NCI-H2196 (cell line): ENCODE results near the gene WDR18.

Source experiments
- DNase-seq: peaks from one replicate; lab custom pipeline; 2025; ENCODE audit not compliant: unreplicated experiment; lab: John Stamatoyannopoulos, UW

Gene WDR18

GRCh38 chr19:964116-964520, 20.0 kb upstream of the WDR18 start:
- DNase-seq, result no peak

GRCh38 chr19:964761-965694, 19.1 kb upstream of the WDR18 start:
- DNase-seq, result no peak

- DNase-seq, result no peak
Observed at GRCh38 chr19:966485-967088, 17.6 kb upstream of the WDR18 start.

- no peak for DNase-seq
Observed at GRCh38 chr19:970695-971094, 13.4 kb upstream of the WDR18 start.

GRCh38 chr19:971795-972194, 12.3 kb upstream of the WDR18 start:
- DNase-seq, result no peak

- DNase-seq, result no peak
Observed at GRCh38 chr19:972281-972680, 11.9 kb upstream of the WDR18 start.

GRCh38 chr19:973726-974563, 10.2 kb upstream of the WDR18 start:
- no peak for DNase-seq

GRCh38 chr19:974564-975257, 9.4 kb upstream of the WDR18 start:
- DNase-seq, result no peak

GRCh38 chr19:976476-976875, 7.7 kb upstream of the WDR18 start:
- DNase-seq, result no peak

- DNase-seq, result no peak
Observed at GRCh38 chr19:977058-977464, 7.1 kb upstream of the WDR18 start.

- no peak for DNase-seq
Observed at GRCh38 chr19:979318-979741, 4.8 kb upstream of the WDR18 start.

GRCh38 chr19:980133-980998, 3.8 kb upstream of the WDR18 start:
- no peak for DNase-seq

GRCh38 chr19:982567-983170, 1.5 kb upstream of the WDR18 start:
- DNase-seq, result peak; percentile 71

- no peak for DNase-seq
Observed at GRCh38 chr19:986083-986482, 1.9 kb downstream of the WDR18 start.

GRCh38 chr19:988081-988480, 3.9 kb downstream of the WDR18 start:
- DNase-seq, result no peak

- no peak for DNase-seq
Observed at GRCh38 chr19:988510-988909, 4.4 kb downstream of the WDR18 start.

GRCh38 chr19:989381-990081, 5.4 kb downstream of the WDR18 start:
- DNase-seq, result no peak

GRCh38 chr19:990119-990571, 6.0 kb downstream of the WDR18 start:
- DNase-seq, result no peak

- DNase-seq, result no peak
Observed at GRCh38 chr19:990746-991145, 6.6 kb downstream of the WDR18 start.
